ENCODE measurements around the gene CPB2.

DNA sequence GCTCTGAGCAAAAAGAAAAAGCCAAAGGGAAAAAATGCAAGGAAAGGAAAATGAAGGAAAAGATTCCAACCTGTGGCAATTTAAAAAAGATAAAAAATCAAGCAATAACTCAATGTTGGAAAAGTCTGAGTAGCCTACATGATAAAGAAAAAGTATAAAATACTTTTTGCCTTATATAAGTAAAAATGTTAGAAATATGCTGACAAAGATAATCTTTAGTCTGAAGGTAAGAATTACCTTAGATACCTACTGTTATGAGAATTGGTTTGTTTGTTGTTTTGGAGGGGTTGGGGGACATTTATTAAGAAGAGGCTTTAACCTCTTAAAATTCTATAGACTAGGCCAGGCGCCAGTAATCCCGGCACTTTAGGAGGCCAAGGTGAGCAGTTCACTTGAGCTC is 29.7 kb upstream of the CPB2 start:
- TF ChIP-seq, protein P1, sequence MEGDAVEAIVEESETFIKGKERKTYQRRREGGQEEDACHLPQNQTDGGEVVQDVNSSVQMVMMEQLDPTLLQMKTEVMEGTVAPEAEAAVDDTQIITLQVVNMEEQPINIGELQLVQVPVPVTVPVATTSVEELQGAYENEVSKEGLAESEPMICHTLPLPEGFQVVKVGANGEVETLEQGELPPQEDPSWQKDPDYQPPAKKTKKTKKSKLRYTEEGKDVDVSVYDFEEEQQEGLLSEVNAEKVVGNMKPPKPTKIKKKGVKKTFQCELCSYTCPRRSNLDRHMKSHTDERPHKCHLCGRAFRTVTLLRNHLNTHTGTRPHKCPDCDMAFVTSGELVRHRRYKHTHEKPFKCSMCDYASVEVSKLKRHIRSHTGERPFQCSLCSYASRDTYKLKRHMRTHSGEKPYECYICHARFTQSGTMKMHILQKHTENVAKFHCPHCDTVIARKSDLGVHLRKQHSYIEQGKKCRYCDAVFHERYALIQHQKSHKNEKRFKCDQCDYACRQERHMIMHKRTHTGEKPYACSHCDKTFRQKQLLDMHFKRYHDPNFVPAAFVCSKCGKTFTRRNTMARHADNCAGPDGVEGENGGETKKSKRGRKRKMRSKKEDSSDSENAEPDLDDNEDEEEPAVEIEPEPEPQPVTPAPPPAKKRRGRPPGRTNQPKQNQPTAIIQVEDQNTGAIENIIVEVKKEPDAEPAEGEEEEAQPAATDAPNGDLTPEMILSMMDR (IDR thresholded peaks at IDR 0.05) = no peak
- no peak for TF ChIP-seq POLR2A (IDR thresholded peaks at IDR 0.05)
